Right forelimb (tissue), 1 donor: Measurements from ENCODE around the gene SLC13A1.
"Not testable (repeated sequence)": the region's sequence is repeated elsewhere in the genome, so short reads cannot be mapped to it uniquely, and the experiment has no call there.

Experiments
- DNase-seq: peaks from one replicate; pipeline ENCODE4 v3.0.0-alpha.2; 2018

Gene SLC13A1

GRCh38 chr7:123199883-123200282 lies at the start of gene SLC13A1:
TSS of gene SLC13A1 (minus strand) at chr7:123199969. CDS start at chr7:123199946, 23 bp downstream.
- no peak for DNase-seq

DNA sequence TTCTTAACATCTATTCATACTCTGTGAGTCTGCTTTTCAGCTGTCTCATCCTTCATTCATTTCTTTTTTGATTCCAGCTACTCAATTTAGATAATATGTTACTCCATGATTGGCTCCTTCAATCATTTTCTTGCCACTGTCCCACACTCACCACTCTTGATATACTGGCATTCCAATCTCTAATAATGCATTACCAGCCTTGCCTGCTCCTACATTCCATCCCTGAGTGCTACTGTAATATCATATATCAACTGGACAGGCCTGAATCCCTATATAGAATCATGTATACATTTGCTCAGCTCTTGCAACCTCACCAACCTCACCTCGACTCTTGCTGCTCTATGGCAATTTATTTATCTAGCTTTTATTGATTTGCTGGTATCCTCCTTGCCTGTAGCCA lies 45.0 kb upstream of the SLC13A1 start:
- no peak for DNase-seq

DNA sequence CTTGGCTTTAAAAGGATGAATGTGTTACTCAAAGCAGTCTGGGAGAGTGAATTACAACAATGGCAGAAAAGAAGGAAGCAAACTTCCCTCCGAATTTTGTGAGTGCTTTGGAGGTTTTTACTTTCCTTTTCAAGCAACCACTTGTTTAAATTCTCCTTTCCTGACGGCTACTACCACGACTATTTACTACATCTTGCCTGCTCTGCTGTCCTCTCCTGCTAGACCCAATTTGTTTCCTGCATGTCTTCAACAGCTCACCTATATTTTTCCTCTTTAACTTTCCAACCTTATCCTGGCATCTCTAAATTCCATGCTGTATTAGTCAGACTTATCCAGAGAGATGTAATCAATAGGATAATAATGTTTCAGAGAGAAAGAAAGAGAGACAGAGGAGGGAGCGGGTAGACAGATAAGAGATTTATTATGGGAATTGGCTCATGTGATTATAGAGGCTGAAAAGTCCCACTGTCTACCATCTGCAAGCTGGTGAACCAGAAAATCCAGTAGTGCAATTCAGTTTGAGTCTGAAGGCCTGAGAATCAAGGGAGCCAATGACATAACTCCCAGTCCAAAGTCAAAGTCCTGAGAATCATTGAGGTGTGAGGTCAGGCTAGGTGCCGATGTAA lies 42.8 kb upstream of the SLC13A1 start:
- no peak for DNase-seq

- no peak for DNase-seq
These were observed 42.0 kb upstream of the SLC13A1 start for GRCh38 chr7:123241809-123242208.

GRCh38 chr7:123231021-123232000 lies 31.5 kb upstream of the SLC13A1 start:
- no peak for DNase-seq

DNA sequence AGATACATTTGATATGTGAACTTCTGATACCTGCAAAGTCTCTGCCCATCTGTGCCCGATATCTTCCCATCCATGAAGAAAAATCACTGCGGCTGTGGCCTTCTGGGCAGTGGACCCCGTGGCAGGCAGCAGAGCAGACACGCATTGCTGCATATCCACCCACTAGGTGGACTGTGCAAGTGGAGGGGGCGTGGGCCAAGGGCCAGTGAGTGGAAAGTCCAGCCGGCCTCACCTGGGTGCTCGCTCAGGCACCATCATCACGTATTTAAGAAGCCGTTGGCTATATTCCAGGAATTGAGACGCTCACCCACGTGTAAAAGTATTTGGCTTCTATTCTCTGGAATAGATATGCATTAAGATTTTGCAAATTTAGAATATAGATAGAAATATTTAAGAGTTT lies 30.8 kb upstream of the SLC13A1 start:
- DNase-seq, result no peak

- no peak for DNase-seq
These were observed 30.4 kb upstream of the SLC13A1 start for GRCh38 chr7:123230147-123230546.

DNA sequence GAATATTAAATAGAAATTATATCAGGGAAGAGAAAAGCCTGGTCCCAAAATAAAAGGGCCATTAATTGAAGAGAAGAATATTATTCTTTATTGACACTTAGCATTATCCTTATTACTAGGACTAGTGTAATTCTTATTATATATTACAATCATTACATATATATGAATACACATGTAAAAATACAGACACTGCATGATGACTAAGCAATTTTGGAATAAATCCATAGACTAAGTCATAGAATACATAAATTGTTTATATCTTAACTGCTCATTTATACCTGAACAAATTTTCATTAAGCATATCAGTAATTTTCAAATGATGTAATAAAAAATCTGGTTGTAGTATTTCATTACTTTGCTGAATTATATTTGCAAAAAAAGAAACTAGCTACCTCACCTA lies 29.7 kb upstream of the SLC13A1 start:
- DNase-seq, result no peak

DNA sequence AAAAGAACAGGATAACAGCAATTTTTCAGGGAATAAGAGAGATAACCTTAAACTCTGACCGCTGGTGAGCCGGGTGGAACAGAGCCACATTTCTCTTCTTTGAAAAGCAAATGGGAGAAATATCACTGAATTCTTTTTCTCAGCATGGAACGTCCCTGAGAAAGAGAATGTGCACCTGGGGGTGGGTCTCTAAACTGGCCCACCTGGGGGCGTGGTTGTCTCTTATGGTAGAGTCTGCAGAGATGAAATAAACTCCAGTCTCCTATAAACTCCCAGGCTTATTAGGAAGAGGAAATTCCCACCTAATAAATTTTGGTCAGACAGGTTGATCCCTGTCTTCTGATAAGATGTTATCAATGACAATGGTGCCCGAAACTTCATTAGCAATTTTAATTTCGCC lies 27.9 kb upstream of the SLC13A1 start:
- DNase-seq, result not testable (repeated sequence)

DNA sequence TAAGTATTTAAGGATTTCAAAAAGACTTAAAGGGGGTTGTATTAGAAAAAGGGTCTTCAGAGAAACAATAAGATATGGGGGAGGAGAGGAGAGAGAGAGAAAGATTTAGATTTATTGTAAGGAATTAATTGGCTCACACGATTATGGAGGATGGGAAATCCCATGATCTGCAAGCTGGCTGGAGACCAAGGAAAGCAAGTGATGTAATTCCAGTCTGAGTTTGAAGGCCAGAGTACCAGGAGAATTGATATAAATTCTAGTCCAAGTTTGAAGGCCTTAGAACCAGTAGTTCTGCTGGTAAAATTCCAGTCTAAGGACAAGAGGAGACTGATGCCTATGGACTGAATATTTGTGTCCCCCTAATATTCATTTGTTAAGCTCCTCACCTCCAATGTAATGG lies 20.6 kb upstream of the SLC13A1 start:
- no peak for DNase-seq

DNA sequence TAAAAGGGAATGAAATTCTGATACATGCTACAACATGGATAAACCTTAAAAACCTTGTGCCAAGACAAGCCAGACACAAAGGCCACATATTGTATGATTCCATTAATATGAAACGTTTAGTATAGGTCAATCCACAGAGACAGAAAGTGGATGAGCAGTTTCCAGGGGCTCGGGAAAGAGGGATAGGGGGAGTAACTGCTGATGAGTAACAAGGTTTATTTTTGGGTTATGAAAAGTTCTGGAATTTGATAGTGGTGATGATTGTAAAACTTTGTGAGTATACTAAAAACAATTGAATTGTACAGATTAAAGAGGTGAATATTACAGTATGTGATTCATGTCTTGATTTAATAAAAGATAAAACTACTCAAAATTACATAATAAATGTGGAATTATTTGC lies 19.1 kb upstream of the SLC13A1 start:
- DNase-seq, result no peak

DNA sequence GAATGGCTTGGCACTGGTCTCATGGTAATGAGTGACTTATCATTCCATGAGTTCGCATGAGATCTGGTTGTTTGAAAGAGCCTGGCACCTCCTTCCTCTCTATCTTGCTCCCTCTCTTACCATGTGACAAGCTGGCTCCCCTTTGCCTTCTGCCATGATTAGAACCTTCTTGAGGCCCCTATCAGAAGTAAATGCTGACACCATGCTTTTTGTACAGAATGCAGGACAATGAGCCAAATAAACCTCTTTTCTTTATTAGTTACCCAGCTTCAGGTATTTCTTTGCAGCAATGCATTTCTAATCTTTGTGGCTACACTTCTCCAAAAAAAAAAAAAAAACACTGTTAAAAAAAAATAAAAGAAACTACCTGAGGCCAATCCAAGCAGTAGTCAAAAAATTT lies 17.1 kb upstream of the SLC13A1 start:
- no peak for DNase-seq

DNA sequence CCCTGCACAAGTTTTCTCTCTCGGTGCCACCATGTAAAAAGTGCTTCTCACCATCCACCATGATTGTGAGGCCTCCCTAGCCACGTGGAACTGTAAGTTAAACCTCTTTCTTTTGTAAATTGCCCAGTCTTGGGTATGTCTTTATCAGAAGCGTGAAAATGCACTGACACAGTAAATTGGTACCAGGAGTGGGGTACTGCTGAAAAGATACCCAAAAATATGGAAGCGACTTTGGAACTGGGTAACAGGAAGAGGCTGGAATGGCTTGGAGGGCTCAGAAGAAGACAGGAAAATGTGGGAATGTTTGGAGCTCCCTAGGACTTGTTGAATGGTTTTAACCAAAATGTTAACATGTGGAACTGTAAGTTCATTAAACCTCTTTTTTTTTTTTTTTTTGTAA lies 15.6 kb upstream of the SLC13A1 start:
- DNase-seq, result no peak

DNA sequence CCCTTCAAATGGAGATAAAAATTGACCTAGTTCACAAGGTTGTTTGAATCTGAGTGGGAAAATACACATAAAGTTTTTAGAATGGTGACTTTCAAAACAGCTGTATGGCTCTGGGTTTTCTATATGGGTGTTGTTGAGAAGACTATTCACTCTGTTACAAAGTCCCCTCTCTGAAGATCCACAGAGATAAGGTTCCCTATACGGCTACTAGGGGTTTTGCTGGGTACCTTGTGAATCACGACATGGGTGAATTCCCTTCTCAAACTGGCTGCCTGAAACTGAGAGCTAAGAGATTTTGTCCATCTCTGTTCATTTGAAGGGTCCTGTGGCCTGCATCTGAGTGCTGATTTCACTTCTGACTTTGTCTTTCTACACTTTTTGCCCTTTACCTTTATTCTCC lies 11.8 kb upstream of the SLC13A1 start:
- no peak for DNase-seq

DNA sequence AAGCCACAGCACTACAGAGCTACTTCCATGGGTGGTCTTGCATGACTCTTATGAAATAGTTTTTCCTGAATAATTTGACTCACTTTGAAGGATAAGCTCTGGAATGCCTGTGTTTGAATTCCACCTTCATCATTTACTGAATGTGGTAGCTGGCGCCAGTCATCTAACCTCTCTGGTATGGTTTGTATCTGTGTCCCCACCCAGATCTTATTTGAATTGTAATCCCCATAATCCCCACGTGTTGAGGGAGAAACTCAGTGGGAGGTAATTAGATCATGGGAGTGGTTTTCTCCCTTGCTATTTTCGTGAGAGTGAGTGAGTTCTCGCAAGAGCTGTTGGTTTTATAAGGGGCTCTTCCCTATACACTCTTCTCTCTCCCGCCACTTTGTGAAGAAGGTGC lies 11.2 kb upstream of the SLC13A1 start:
- no peak for DNase-seq

GRCh38 chr7:123209786-123210185 lies 10.0 kb upstream of the SLC13A1 start:
- DNase-seq, result no peak

DNA sequence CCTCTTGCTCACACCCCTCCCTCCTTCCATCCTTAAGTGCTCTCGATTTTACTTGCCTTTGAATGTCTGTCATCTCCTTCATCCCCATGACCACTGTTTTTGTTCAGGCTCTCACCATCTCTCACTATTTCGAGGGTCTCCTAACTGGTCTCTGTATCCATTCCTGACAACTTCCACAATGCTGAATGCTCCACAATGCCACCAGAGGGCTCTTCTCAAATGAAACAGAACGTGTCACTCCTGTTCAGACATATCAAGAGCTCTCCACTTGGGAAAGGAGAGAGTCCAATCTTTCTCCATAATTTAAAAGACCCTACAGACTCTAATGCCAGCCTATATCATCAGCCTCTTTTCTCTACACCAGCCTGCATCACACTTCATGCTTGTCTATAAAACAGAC lies 9.0 kb upstream of the SLC13A1 start:
- DNase-seq, result no peak

DNA sequence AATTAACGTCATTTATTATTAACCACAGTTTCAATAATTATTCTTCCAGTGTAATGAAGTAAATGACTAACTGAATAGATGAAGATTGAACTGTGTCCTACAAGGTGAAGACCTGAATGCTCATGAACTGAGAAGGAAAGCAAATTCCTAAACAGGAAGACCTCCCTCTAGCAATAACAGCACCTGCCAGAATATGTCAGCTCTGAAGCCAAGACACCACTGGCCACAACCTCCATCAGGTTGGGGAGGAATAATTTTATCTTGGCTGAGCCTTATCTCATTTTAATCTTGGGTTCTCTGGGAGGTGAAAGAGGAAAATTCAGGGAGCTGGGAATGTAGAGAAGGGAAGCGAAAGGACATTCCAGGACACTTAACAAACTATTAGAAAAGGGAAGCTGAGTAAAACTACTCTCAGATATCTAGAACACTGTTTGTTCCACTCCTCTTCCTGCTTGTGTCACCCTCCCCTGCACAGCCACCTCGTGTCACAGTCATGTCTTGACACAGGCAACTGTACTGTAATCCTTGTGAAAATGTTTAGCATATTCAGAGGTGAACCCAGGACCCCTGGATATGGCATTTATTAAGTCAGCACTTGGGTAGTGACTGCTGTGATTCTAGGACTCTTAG lies 4.6 kb upstream of the SLC13A1 start:
- DNase-seq, result no peak

GRCh38 chr7:123201901-123202300 lies 2.1 kb upstream of the SLC13A1 start:
- no peak for DNase-seq

GRCh38 chr7:123198668-123199652 lies 809 bp downstream of the SLC13A1 start:
- no peak for DNase-seq

DNA sequence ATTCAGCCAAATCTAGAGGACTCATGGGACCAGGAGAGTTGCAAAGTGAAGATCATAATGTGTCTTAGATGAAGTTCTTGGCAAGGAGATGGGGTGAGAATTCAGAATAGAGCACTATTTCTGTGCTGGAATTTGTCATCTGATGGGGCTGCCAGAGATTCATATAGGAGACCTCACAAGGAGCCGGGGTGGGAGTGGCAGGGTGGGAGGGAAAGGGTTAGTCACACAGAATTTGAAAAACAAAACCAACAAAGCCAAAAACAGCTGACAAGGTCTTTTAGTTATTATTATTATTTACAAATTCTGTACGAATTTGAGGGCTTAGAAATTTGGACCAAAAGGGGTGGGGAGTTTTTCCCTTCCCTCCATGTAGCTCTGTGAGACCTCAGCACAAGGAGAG lies 1.7 kb downstream of the SLC13A1 start:
- DNase-seq, result no peak

- no peak for DNase-seq
These were observed 6.5 kb downstream of the SLC13A1 start for GRCh38 chr7:123193235-123193634.

GRCh38 chr7:123191132-123191531 lies 8.6 kb downstream of the SLC13A1 start:
- no peak for DNase-seq
